ENCODE measurements around the gene RHOBTB3. TPM values are rescaled to one million over a fixed set of nuclear protein-coding genes. Genes with fewer than 3 reads are reported as not detected.
A peak's percentile ranks its signal among the peaks of the same experiment; 100 is the strongest.

RHOBTB3 gene
- total and polyA plus RNA-seq, 10 of the 15 experiments (the other 5 are each of a cell fraction or from before 2014, with no cell fraction given) = 3.6 to 42.8 (median 8.4) TPM

DNA sequence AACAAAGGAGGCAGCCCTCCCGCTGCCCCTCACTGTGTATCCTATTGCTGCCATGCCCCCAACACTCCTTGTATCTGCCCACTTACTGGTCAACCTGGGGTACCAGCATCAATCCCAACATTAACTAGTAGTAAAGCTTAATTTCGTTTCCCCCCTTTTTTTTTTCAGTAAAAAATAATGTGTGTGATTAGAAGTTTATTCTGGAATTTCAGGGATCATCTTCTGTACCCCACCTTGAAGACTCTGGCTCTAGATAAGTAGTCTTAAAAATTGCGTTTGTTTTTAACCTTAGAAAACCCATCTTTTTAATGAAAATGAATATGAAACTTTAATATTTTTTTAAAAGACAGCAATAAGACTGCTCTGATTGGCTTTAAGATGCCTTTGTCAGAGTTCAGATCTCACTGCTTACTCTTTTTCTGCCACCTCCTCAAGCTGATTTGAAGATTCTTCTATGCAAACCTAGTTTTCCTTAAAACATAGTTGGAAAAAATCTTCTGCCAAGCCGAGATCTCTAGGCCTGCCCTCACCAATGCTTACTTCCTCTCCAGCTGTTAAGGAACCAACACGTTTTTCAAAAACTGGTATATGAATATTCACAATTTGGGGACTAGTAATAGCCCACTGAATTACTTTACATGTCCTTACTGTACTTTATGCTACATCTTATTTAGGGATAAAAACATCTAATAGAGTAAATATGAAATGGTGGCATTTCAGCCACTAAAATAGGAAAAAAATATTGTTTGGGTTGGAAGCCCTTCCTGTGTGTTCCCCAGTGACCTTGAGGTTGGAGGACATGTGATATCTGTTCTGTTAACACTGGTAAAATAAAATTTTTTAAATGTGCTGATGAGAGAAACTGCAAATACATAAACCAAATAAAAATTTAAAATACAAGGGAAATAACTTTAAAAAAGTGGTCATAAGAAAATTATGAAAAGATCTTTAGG, 4.0 kb upstream of the RHOBTB3 start:
- H4K20me1 ChIP-seq (ENCODE audit: control insufficient read depth, insufficient read depth) = no peaks in the 10 kb centered on the region
- WGBS (ENCODE audit: insufficient coverage, insufficient replicate concordance, low lambda C conversion rate, missing lambda C conversion rate) = 7% methylated on average over 5 of the region's 5 CpGs
- peak overlapping the region; percentile 33; the same call in 1 of the 2 replicates for H3K9ac ChIP-seq (ENCODE audit: control insufficient read depth, insufficient read depth, low read length)
- DNase-seq (ENCODE audit: low read depth, low spot score) (no peak), FAIRE-seq (no peak), ATAC-seq (no peak)
- H3K4me1 ChIP-seq (ENCODE audit: control insufficient read depth, insufficient read depth, low read length) = peaks cover 21% of the 10 kb centered on the region
- no peaks in the 10 kb centered on the region for H3K27me3 ChIP-seq (replicated peaks in 1 of 2; ENCODE audit: control insufficient read depth in 2 of 2, insufficient read depth in 2 of 2, low read length in 1 of 2)
- ChIA-PET SMC1A (ENCODE audit: uncharacterized antibody, unreplicated experiment) (interaction anchor here (0.6 to 4.9 kb wide), 18 partner anchors 8 to 147 kb away, joined by 3 to 58 read pairs (median 5); partner anchors contain the start of genes GLRX and RFESD), CTCF (interaction anchor here (0.6 to 4.3 kb wide), 11 partner anchors 8 to 117 kb away, joined by 3 to 23 read pairs (median 7); no protein-coding TSS in a partner anchor), RAD21 (ENCODE audit: unreplicated experiment) (interaction anchor here (0.7 to 5.1 kb wide), 15 partner anchors 8 to 143 kb away, joined by 3 to 32 read pairs (median 4); partner anchors contain the start of genes GLRX and RFESD), POLR2A (interaction anchor here (0.9 to 4.6 kb wide), 4 partner anchors 8 to 91 kb away, joined by 3 to 28 read pairs (median 10); no protein-coding TSS in a partner anchor)
- H3K4me3 ChIP-seq = peak overlapping the region; percentile 35; the same call in 1 of the 2 replicates
- peak overlapping the region; percentile 43 for H3K4me2 ChIP-seq (ENCODE audit: control insufficient read depth, insufficient read depth)
- H3K79me2 ChIP-seq (ENCODE audit: control insufficient read depth, insufficient read depth, low read length) = peaks cover 15% of the 10 kb centered on the region
- peak overlapping the region; percentile 67 for H2AFZ ChIP-seq (ENCODE audit: control insufficient read depth, low read depth, low read length)
- in situ Hi-C loops (cut with MboI) = no loop called here
- no peaks in the 10 kb centered on the region for H3K36me3 ChIP-seq (ENCODE audit: control insufficient read depth in 2 of 2, insufficient read depth in 2 of 2, low read length in 1 of 2)
- peak overlapping the region; percentile 70 for H3K27ac ChIP-seq (ENCODE audit: control insufficient read depth, insufficient read depth)
- no TSS peak for BruUV-seq (replicated peaks)
- intact Hi-C loops (cut with micrococcal nuclease; ENCODE audit: unreplicated experiment) = loop anchor here (1.0 to 10.0 kb wide), 3 partner anchors 9 to 642 kb away; no protein-coding TSS in a partner anchor
- no peaks in the 10 kb centered on the region for H3K9me3 ChIP-seq (replicated peaks; ENCODE audit: control insufficient read depth, insufficient read depth, low read length)
- TF ChIP-seq EZH2 (IDR thresholded peaks at IDR 0.05; ENCODE audit: borderline replicate concordance, control insufficient read depth, low read depth, low read length) = no peak
- peak in 1 of 2 experiments; percentile 28; a peak in 1 of 4 replicates for TF ChIP-seq BHLHE40 (IDR thresholded peaks at IDR 0.05; ENCODE audit: borderline replicate concordance in 1 of 2, low read depth in 2 of 2, low read length in 1 of 2)
- peak; percentile 41; the same call in 1 of the 2 replicates for TF ChIP-seq SPI1 (IDR thresholded peaks at IDR 0.05; ENCODE audit: borderline replicate concordance, insufficient read depth, low read depth, low read length)
